Keratinocyte (primary cell): ENCODE measurements around the gene FUBP1. TPM values are rescaled to one million over a fixed set of nuclear protein-coding genes. Genes with fewer than 3 reads are reported as not detected.

Experiments
- DNase-seq: peaks from one replicate; pipeline ENCODE4 v3.0.0-alpha.2; 2011; ENCODE audit warnings: low read depth, missing footprints, low spot score
- FAIRE-seq: peaks from 2 replicates; lab custom pipeline; 2011; peaks lifted over from hg19 to GRCh38; lab: Jason Lieb, UNC
- H2AFZ ChIP-seq: 2 replicates; pipeline ENCODE4 v1.6.0; 2012; ENCODE audit warnings: low read length, control low read depth, inconsistent platforms; ENCODE audit not compliant: control insufficient read depth
- H3K27ac ChIP-seq: 2 replicates; pipeline ENCODE4 v1.5.1; 2011; ENCODE audit warnings: low read length; ENCODE audit not compliant: control insufficient read depth, insufficient read depth
- H3K27me3 ChIP-seq: 3 replicates; pipeline ENCODE4 v1.6.0; 2011; ENCODE audit warnings: low read length; ENCODE audit not compliant: control insufficient read depth, insufficient read depth; ENCODE audit errors: extremely low read depth
- H3K36me3 ChIP-seq, 2 experiments: 2 replicates in 1 of 2; 3 replicates in 1 of 2; pipeline ENCODE4 v1.5.1; 2011; ENCODE audit warnings: low read length in 2 of 2, mild to moderate bottlenecking in 1 of 2; ENCODE audit not compliant: control insufficient read depth in 2 of 2, insufficient read depth in 2 of 2; ENCODE audit errors: extremely low read depth in 1 of 2
- H3K4me1 ChIP-seq: 3 replicates; pipeline ENCODE4 v1.5.1; 2011; ENCODE audit warnings: low read length; ENCODE audit not compliant: control insufficient read depth, insufficient read depth; ENCODE audit errors: extremely low read depth
- H3K4me2 ChIP-seq: 3 replicates; pipeline ENCODE4 v1.6.0; 2011; ENCODE audit warnings: low read depth, low read length; ENCODE audit not compliant: control insufficient read depth, insufficient read depth; ENCODE audit errors: extremely low read depth
- H3K4me3 ChIP-seq, 3 experiments: fragments of 200-600 bp in 1 of 3; sonication (generic) in 1 of 3; 2 replicates in 2 of 3; 3 replicates in 1 of 3; pipeline ENCODE4 v1.5.1; 2011 to 2016; ENCODE audit warnings: low read length in 3 of 3, mild to moderate bottlenecking in 3 of 3, control low read depth in 2 of 3, inconsistent platforms in 1 of 3, low read depth in 1 of 3, mixed read lengths in 1 of 3, mixed run types in 1 of 3, moderate library complexity in 1 of 3; ENCODE audit not compliant: control insufficient read depth in 2 of 3, insufficient read depth in 2 of 3; ENCODE audit errors: extremely low read depth in 1 of 3
- H3K79me2 ChIP-seq: 2 replicates; pipeline ENCODE4 v1.6.0; 2012; ENCODE audit warnings: low read length; ENCODE audit not compliant: control insufficient read depth, insufficient read depth
- H3K9ac ChIP-seq: 3 replicates; pipeline ENCODE4 v1.6.0; 2011; ENCODE audit warnings: low read length; ENCODE audit not compliant: control insufficient read depth, insufficient read depth; ENCODE audit errors: extremely low read depth
- H3K9me1 ChIP-seq: 3 replicates; pipeline ENCODE4 v1.6.0; 2011; ENCODE audit warnings: low read length; ENCODE audit not compliant: control insufficient read depth, insufficient read depth; ENCODE audit errors: extremely low read depth
- H3K9me3 ChIP-seq: 2 replicates; pipeline ENCODE4 v1.5.1; 2012; ENCODE audit warnings: low read depth, low read length; ENCODE audit not compliant: control insufficient read depth
- H4K20me1 ChIP-seq: 3 replicates; pipeline ENCODE4 v1.6.0; 2011; ENCODE audit warnings: low read length; ENCODE audit not compliant: control insufficient read depth, insufficient read depth; ENCODE audit errors: extremely low read depth
- EZH2 ChIP-seq: IDR thresholded peaks from one replicate; pipeline ENCODE4 v1.6.1; 2012; ENCODE audit warnings: inconsistent platforms, mild to moderate bottlenecking, low read length, moderate library complexity
- dilution Hi-C: fragments of 300-500 bp; cut with MboI; formaldehyde crosslinking; loops from one replicate; pipeline ENCODE4 v1.7.0; 2020; ENCODE audit warnings: low sequenced_read_pairs; ENCODE audit not compliant: extremely low pct_ligation_motif_present
- polyA plus RNA-seq, 5 experiments: library from polyadenylated mRNA; depleted of rRNA in 3 of 5; stranded (reverse) in 3 of 5; stranded (forward) in 1 of 5; unstranded in 1 of 5; fragments of >200 nt; gene quantifications; 1 replicate in 1 of 5; 2 replicates in 3 of 5; 3 replicates in 1 of 5; pipeline versions ENCODE4 v1.2.1 to v1.2.3, GENCODE V29; 2011 to 2012; ENCODE audit warnings: missing spikeins in 2 of 5, low read depth in 1 of 5, low replicate concordance in 1 of 5
- small RNA-seq, 3 experiments: library from RNA; depleted of rRNA; stranded (forward); fragments of <200 nt; gene quantifications; one replicate each; pipeline ENCODE3, GENCODE V24; 2012; ENCODE audit warnings: low read depth in 3 of 3, low replicate concordance in 1 of 3; ENCODE audit not compliant: insufficient read length in 3 of 3
- TF ChIP-seq, protein P1 (sequence below), 3 experiments: IDR thresholded peaks in 1 of 3; conservative IDR thresholded peaks in 1 of 3; optimal IDR thresholded peaks in 1 of 3; 2 replicates in 2 of 3; 3 replicates in 1 of 3; pipeline versions ENCODE3 to v1.5.1; 2011; ENCODE audit warnings: low read length in 3 of 3, mild to moderate bottlenecking in 3 of 3, moderate library complexity in 2 of 3, control low read depth in 1 of 3, inconsistent platforms in 1 of 3; ENCODE audit not compliant: insufficient read depth in 2 of 3; ENCODE audit errors: extremely low read depth in 1 of 3

The FUBP1 gene
- polyA plus RNA-seq, 1 donor (not counting 4 experiments of a cell fraction or from before 2014, with no cell fraction given), result 137 TPM

DNA sequence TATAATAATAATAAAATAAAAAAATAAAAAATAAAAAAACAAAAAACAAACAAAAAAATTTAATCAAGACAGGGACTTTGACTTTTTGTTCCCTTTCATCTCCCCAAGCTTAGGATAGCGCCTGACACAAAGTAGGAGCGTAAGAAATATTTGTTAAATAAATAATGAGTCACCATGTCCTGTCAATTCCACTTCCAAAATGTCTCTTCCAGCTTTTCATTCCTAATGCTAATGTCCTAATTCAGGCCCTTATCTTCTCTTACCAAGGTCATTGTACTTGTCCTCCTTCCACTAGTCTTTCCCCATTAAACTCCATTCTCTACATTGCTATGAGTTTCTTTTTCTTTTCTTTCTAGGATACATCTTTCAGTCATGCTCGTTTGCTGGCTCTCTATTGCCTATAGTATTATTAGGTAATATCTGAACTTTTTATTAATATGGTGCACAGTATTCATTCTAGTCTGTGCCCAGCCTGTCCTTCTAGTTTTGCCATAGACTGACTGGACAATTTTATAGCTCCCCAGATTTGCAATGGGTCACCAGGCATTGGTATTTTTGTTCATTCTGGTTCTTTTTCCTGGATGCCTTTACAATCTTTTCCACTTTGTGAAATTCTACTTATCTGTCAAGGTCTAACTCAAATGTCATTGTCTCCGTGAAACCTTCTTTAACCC lies 79.1 kb downstream of the FUBP1 start:
- H3K9ac ChIP-seq, result no peak overlapping the region
- no peak overlapping the region for H3K4me2 ChIP-seq
- no peaks in the 10 kb centered on the region for H3K79me2 ChIP-seq
- H3K4me3 ChIP-seq, result no peak overlapping the region
- dilution Hi-C loops, result no loop called here
- DNase-seq (no peak), FAIRE-seq (no peak)
- no peaks in the 10 kb centered on the region for H4K20me1 ChIP-seq
- no peak overlapping the region for H2AFZ ChIP-seq
- no peaks in the 10 kb centered on the region for H3K27me3 ChIP-seq
- no peak overlapping the region for H3K27ac ChIP-seq
- H3K36me3 ChIP-seq, result no peaks in the 10 kb centered on the region
- no peaks in the 10 kb centered on the region for H3K4me1 ChIP-seq
- TF ChIP-seq, protein P1, sequence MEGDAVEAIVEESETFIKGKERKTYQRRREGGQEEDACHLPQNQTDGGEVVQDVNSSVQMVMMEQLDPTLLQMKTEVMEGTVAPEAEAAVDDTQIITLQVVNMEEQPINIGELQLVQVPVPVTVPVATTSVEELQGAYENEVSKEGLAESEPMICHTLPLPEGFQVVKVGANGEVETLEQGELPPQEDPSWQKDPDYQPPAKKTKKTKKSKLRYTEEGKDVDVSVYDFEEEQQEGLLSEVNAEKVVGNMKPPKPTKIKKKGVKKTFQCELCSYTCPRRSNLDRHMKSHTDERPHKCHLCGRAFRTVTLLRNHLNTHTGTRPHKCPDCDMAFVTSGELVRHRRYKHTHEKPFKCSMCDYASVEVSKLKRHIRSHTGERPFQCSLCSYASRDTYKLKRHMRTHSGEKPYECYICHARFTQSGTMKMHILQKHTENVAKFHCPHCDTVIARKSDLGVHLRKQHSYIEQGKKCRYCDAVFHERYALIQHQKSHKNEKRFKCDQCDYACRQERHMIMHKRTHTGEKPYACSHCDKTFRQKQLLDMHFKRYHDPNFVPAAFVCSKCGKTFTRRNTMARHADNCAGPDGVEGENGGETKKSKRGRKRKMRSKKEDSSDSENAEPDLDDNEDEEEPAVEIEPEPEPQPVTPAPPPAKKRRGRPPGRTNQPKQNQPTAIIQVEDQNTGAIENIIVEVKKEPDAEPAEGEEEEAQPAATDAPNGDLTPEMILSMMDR (optimal IDR thresholded peaks at IDR 0.05 in 1 of 3, IDR thresholded peaks at IDR 0.05 in 1 of 3, conservative IDR thresholded peaks at IDR 0.05 in 1 of 3; ENCODE audit: extremely low read depth in 1 of 3, insufficient read depth in 2 of 3, low read length in 3 of 3), result no peak
- no peak for TF ChIP-seq EZH2
- H3K9me1 ChIP-seq, result no peaks in the 10 kb centered on the region
- no peaks in the 10 kb centered on the region for H3K9me3 ChIP-seq

Small RNA genes within 50 kb of the gene (small RNA-seq; reads per million reads assigned to genes)
- gene AC103591.3, result 0.07 to 2.5 (median 1.0) reads per million in 3 experiments

Other genes with a start within 250 kb of the FUBP1 start
- gene USP33, start 219.2 kb downstream of the FUBP1 start, polyA plus RNA-seq, result 25.4 to 52.0 TPM (median 28.7 TPM) in 3 replicates
- 6.0 to 8.5 TPM (median 7.2 TPM) in 3 replicates for gene MIGA1, start 199.4 kb downstream of the FUBP1 start, polyA plus RNA-seq
- 1.5 to 2.3 TPM (median 1.8 TPM) in 3 replicates for gene NEXN, start 90.4 kb downstream of the FUBP1 start, polyA plus RNA-seq
- gene DNAJB4, start 25.9 kb upstream of the FUBP1 start, polyA plus RNA-seq, result 17.3 to 30.9 TPM (median 27.5 TPM) in 3 replicates
- 0.08 to 0.28 TPM (median 0.23 TPM) in 3 replicates for gene GIPC2, start 66.9 kb upstream of the FUBP1 start, polyA plus RNA-seq